HAP-1 (cell line): ENCODE results near the gene NUBP1.

Experiments
- DNase-seq, 2 experiments: peaks; one replicate each; pipeline ENCODE4 v3.0.0-alpha.2; 2016 to 2020; ENCODE audit warnings: low spot score in 2 of 2
- H3K27me3 ChIP-seq: fragments of 250-450 bp; sonication (Bioruptor Pico); 2 replicates; pipeline ENCODE4 v1.5.1; 2020; ENCODE audit warnings: low read depth, mild to moderate bottlenecking, moderate library complexity
- H3K36me3 ChIP-seq: fragments of 250-450 bp; sonication (Bioruptor Pico); replicated peaks from 2 replicates; pipeline ENCODE4 v1.5.1; 2020; ENCODE audit warnings: mild to moderate bottlenecking
- H3K4me1 ChIP-seq: fragments of 250-450 bp; sonication (Bioruptor Pico); 2 replicates; pipeline ENCODE4 v1.5.1; 2020; ENCODE audit warnings: mild to moderate bottlenecking
- H3K4me3 ChIP-seq: fragments of 250-450 bp; sonication (Bioruptor Pico); 2 replicates; pipeline ENCODE4 v1.5.1; 2020; ENCODE audit warnings: mild to moderate bottlenecking, moderate library complexity
- H3K9me3 ChIP-seq: fragments of 250-450 bp; sonication (Bioruptor Pico); 2 replicates; pipeline ENCODE4 v1.5.1; 2020; ENCODE audit warnings: mild to moderate bottlenecking, moderate library complexity
- in situ Hi-C: fragments of 300-500 bp; cut with MboI; formaldehyde crosslinking; loops from 3 replicates; pipeline ENCODE4 v1.14.3; 2020; ENCODE audit warnings: low sequenced_read_pairs, inconsistent platforms, mixed read lengths

NUBP1 gene

DNA sequence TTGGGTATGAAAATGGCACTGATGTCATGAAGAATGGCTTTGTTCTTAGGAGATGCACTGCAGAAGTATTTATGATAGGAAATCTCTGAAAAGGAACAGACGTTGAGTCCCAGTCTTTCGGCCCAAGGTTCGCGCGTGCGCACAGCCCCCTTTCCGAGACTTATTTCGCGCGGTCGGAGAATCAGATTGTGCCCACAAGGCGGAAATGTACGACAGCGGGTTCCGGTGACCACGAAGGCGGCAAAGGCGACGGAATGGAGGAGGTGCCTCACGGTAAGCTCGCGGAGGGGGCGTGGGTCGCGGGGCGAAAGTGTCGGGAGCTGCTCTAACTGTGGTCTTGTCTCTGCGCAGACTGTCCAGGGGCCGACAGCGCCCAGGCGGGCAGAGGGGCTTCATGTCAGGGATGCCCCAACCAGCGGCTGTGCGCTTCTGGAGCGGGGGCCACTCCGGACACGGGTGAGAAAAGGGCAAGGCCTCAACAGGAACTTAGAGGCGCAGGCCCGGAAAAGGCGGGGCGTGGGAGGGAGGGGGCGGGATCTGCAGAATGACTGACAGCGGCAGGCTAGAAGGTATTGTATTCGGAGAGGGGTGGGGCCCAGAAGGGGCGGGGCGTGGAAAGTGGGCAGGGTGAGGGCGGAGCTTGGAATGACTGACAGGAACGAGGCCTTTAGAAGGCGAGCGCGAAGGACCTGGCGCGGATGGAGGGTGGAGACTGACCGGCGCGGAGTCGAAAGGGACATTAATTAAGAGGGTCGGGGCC, at the start of gene NUBP1:
Gene NUBP1 (plus strand): TSS at position 233 of the 760 bp plus-strand sequence. CDS start 22 bp downstream, at position 255.
- no peaks in the 10 kb centered on the region for H3K27me3 ChIP-seq
- peak; percentile 86 to 98 for DNase-seq
- H3K4me1 ChIP-seq: peaks cover 10% of the 10 kb centered on the region
- in situ Hi-C loops: loop anchor here (5.0 to 10.0 kb wide), 2 partner anchors 181 to 231 kb away; no protein-coding TSS in a partner anchor
- H3K9me3 ChIP-seq: no peaks in the 10 kb centered on the region
- H3K4me3 ChIP-seq: peak within 1 kb of the TSS; percentile 71
- H3K36me3 ChIP-seq: no peaks in the 10 kb centered on the region; the same call in 1 of the 2 replicates

DNA sequence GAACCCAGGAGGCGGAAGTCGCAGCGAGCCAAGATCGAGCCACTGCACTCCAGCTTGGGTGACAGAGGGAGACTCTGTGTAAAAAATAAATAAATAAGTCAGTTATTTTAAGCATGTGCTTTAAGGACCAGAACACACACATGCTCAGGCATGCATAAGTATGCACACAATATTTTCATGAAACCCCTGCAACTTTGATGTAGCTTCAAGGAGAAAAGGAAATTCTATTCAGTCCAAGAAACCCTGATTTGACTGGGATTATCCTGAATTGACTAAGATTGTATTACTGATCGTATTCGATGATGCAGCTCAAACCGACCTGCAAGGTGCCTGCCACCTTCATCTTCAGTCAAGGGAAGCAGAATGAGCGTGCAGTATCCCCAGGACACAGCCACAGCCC, 49.8 kb upstream of the NUBP1 start:
- no peaks in the 10 kb centered on the region for H3K27me3 ChIP-seq
- H3K4me3 ChIP-seq: no peak overlapping the region
- in situ Hi-C loops: no loop called here
- H3K36me3 ChIP-seq: no peaks in the 10 kb centered on the region
- H3K4me1 ChIP-seq: no peaks in the 10 kb centered on the region
- no peaks in the 10 kb centered on the region for H3K9me3 ChIP-seq
- no peak for DNase-seq

DNA sequence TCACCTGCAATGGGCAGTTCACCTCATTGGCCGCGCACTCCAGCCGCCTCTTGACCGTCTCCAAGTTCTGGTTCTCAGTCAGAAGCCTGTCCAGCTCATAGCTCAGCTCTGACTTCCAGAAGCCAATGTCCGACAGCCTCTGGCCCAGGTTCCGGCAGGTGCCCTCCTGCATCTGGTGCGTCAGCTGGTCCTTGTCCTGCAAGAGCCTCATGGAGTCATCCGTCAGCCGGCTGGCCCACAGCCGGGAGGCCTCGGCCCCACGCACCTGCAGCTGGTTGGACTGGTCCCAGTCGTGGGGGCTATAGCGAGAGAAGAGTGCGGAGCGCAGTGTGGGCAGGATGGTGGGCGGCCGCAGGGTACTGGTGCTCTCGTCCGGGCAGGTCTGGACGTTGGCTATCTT, 49.3 kb upstream of the NUBP1 start:
- no peak for DNase-seq
- H3K4me3 ChIP-seq: no peak overlapping the region
- H3K36me3 ChIP-seq: no peaks in the 10 kb centered on the region
- in situ Hi-C loops: no loop called here
- H3K4me1 ChIP-seq: no peaks in the 10 kb centered on the region
- H3K9me3 ChIP-seq: no peaks in the 10 kb centered on the region
- H3K27me3 ChIP-seq: no peaks in the 10 kb centered on the region

DNA sequence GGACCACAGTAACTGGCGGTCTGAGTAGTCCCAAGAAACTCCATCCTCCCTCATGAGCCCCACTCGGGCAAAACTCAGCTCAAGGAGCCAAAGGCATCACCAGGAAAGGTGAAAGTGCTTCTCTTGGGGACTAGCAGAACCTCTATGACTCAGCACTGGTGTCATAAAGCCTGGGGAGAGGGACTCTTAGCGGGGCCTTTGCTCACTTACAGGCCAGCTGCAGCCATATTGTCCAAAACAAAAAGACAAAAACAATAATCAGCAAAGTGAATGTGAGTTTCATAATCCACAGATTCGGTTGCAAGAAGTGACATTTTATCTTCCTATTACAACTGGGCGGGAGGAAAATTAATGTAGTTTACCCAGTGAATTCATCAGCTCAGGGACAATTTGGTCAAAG, 48.8 kb upstream of the NUBP1 start, which contains the start of gene TEKT5:
Gene TEKT5 (minus strand): TSS at position 101 of the 400 bp plus-strand sequence. CDS start 57 bp downstream, at position 44.
- Histone ChIP-seq H3K4me1 (no peaks in the 10 kb centered on the region), H3K27me3 (no peaks in the 10 kb centered on the region), H3K9me3 (no peaks in the 10 kb centered on the region), H3K36me3 (no peaks in the 10 kb centered on the region), H3K4me3 (no peak within 1 kb of the TSS)
- DNase-seq: no peak
- in situ Hi-C loops: no loop called here

DNA sequence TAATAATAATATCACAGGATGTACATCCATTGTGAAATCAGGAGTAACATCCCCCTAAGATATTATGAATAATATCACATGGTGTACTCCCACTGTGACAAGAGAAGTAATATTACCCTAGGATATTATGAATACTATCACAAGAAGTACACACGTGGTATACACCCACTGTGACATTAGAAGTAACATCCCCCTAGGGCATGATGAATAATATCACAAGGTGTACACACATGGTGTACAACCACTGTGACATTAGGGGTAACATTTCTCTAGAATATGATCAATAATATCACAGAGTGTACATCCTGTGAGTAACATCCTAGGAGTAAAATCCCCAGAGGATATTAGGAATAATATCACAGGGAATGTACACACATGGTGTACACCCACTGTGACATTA, 43.9 kb upstream of the NUBP1 start:
- H3K4me3 ChIP-seq: no peak overlapping the region
- H3K9me3 ChIP-seq: no peaks in the 10 kb centered on the region
- no peaks in the 10 kb centered on the region for H3K4me1 ChIP-seq
- in situ Hi-C loops: no loop called here
- no peak for DNase-seq
- no peaks in the 10 kb centered on the region for H3K27me3 ChIP-seq
- H3K36me3 ChIP-seq: no peaks in the 10 kb centered on the region

DNA sequence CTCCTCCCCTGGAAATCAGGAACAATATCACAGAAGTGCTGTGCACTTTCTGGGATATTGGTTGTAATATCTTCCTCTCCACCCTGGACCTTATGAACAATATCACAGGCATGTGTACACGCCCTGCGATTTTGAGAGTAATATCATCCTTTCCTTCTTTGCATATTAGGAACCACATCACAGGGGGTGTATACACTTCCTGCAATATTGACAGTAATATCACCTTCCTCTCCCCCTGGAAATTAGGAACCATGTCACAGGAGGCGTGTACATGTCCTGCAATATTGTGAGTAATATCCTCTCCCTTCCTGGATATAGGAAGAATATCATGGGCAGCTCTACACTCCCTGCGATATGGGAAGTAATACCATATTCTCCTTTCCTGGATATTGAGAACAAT, 34.7 kb upstream of the NUBP1 start:
- in situ Hi-C loops: no loop called here
- H3K27me3 ChIP-seq: no peaks in the 10 kb centered on the region

DNA sequence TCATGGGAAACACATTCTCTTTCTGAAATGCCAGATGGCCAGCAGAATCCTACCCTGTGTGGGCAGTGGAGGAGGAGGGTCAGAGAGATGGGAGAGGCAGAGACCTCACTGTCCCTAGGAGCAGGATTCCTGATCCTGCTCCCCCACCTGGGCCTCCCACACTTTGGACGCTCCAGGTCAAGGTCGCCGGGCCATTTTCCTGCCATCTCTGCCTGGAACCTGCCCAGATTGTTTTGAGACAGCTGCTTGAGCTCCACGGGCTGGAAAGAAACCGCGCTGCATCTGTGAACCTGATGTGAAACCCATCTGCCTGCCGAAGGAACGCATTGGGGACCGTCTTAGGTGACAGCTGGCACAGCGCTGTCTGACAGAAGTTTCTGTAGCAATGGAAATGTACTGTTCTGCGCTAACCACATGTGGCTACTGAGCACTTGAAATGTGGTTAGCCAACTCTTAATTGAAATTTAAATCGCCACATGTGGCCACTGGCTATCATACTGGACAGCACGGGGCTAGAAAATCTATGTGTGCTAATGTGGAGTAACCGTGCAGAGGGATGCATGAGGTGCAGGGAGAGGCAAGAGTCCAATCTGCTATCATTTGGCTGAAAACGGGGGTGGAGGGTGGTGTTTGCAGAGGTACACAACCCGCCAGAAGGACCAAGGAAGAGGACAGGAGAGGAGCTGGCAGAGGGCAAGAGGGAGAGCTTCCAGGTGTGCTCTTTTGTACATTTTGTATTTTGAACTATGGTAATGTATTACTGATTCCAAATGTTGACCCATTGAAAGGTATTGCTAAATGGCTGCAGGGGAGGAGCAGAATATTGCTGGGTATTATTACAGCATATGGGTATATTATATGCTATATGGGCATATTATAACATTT, 15.4 kb upstream of the NUBP1 start:
- peaks cover 4% of the 10 kb centered on the region; the same call in 1 of the 2 replicates for H3K27me3 ChIP-seq
- no peaks in the 10 kb centered on the region for H3K36me3 ChIP-seq
- H3K4me1 ChIP-seq: no peaks in the 10 kb centered on the region
- in situ Hi-C loops: no loop called here
- no peaks in the 10 kb centered on the region for H3K9me3 ChIP-seq
- H3K4me3 ChIP-seq: no peak overlapping the region
- DNase-seq: no peak

More for the DNA sequence above, 34.7 kb upstream of the NUBP1 start:
- H3K36me3 ChIP-seq: no peaks in the 10 kb centered on the region
- no peak for DNase-seq
- H3K4me1 ChIP-seq: no peaks in the 10 kb centered on the region
- H3K4me3 ChIP-seq: no peak overlapping the region
- H3K9me3 ChIP-seq: no peaks in the 10 kb centered on the region

DNA sequence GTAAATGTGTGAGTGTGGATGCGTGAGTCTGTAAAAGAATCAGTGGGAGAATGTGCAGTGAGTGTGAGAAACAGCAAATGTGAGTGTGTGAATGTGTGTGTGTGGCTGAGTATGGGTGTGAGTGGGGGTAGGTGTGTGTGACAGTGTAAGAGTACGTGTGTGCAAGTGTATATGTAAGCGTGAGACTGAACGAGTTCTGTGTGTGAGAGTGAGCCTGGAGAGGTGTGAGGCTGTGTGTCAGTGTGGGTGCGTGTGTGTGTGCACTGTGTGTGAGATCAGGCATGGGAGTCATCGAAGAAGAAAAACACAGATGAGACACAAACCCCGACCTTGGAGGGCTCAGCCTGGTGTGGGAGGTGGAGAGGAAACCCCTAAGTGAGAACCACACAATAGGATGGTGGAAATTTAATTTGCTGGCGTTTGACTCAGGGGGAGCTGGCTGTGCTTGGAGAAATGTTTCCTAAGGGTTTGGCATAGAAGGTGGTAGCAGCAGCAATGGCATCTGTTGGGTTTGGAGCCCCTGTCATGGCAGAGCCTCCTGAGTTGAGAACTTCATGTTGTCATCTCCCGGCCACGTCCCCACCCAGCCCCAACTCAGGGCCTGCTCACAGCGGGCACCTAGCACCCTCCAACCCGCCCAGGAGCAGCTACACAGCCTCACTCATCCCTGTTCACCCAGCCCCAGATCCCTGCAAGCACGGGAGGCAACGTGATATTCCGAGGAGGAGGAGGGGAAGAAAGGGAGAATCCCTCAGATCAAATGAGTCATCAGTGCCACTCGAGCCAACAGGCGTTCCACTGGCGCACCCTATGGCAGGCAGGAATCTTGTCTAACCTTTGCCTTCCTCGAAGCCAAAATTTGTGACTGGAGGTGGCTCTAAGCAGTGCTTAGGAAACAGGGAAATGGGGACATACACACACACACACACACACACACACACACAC, 14.3 kb upstream of the NUBP1 start:
- no peaks in the 10 kb centered on the region for H3K4me1 ChIP-seq
- in situ Hi-C loops: no loop called here

DNA sequence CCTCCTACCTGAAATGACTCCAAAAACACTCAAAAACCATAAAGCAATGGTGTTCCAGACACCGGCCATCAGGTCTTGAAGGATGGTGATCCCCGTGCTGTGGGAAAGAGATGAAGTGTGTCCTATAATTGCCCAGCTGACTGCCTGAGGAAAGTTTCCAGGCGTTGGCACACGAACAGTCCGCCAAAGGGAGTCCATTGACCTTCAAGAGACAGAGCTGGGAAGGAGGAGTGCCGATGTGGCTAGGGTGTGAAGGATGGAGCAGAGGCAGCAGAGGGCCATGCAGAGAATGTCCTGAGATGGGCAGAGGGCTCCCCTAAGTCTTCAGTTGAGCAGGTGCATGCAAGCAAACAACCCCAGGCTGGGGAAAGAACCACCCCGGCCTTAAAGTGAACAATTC, 11.9 kb upstream of the NUBP1 start:
- no peaks in the 10 kb centered on the region for H3K27me3 ChIP-seq
- in situ Hi-C loops: no loop called here
- no peak overlapping the region for H3K4me3 ChIP-seq
- DNase-seq: no peak
- H3K36me3 ChIP-seq: no peaks in the 10 kb centered on the region
- H3K9me3 ChIP-seq: no peaks in the 10 kb centered on the region
- H3K4me1 ChIP-seq: no peaks in the 10 kb centered on the region

More for the DNA sequence above, 14.3 kb upstream of the NUBP1 start:
- Histone ChIP-seq H3K27me3 (peaks cover 4% of the 10 kb centered on the region; the same call in 1 of the 2 replicates), H3K9me3 (no peaks in the 10 kb centered on the region), H3K36me3 (no peaks in the 10 kb centered on the region), H3K4me3 (no peak overlapping the region)
- DNase-seq: no peak

DNA sequence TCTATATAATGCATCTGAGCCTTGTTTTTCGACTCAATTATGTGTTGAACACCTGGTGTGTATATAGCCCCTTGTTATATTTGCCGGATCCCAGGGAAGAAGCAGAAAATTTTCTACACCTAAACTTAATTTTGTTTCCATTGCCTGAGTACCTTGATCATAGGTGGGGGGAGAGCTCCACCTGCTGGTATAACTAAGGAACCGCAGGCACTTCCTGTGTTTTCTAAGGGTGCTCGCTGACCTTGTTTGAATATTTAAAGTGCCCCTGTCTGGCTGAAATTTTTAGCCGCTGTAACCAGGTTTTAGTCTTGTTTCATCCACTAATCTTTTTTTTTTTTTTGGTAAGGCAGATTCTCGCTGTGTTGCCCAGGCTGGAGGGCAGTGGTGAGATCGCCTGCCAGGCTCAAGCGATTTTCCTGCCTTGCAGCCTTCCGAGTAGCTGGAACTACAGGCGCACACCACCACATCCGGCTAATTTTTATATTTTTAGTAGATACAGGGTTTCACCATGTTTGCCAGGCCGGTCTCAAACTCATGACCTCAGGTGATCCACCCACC, 6.5 kb upstream of the NUBP1 start:
- Histone ChIP-seq H3K9me3 (no peaks in the 10 kb centered on the region), H3K4me3 (no peak overlapping the region), H3K36me3 (no peaks in the 10 kb centered on the region), H3K4me1 (no peaks in the 10 kb centered on the region), H3K27me3 (no peaks in the 10 kb centered on the region)
- in situ Hi-C loops: loop anchor here (5.0 kb wide), 1 partner anchor 485 kb away; no protein-coding TSS in a partner anchor
- peak; percentile 62 to 75 for DNase-seq

DNA sequence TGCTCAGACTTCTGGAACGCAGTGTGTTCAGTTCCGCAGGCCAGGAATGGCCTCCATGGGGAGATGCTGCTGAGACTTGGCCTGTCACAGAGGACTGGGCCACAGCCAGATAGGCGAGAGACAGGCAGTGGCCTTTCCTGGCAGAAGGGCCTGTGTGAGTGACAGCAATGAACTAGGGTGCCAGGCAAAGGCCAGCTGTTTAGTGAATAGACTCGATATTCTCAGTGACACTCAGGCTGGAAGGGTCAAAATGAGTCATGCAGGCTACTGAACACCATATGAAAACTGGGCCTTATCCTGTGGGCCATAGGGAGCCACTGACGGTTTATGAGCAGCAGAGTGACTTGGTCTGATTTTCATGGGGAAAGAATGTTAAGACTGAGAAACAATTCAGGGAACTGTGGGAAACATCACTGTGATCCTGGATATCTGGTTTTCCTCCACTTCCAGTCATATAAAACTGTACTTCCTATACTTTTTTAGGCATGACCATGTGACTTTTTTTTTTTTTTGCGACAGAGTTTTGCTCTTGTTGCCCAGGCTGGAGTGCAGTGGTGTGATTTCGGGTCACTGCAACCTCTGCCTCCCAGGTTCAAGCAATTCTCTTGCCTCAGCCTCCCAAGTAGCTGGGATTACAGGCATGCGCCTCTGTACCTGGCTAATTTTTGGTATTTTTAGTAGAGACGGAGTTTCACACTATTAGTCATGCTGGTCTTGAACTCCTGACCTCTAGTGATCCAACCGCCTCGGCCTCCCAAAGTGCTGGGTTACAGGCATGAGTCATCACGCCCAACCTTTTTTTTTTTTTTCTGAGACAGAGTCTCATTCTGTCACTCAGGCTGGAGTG, 5.2 kb upstream of the NUBP1 start:
- no peaks in the 10 kb centered on the region for H3K36me3 ChIP-seq
- H3K4me1 ChIP-seq: peaks cover 6% of the 10 kb centered on the region
- in situ Hi-C loops: loop anchor here (5.0 kb wide), 1 partner anchor 486 kb away; no protein-coding TSS in a partner anchor
- DNase-seq: no peak
- no peaks in the 10 kb centered on the region for H3K9me3 ChIP-seq
- no peaks in the 10 kb centered on the region for H3K27me3 ChIP-seq
- H3K4me3 ChIP-seq: no peak overlapping the region
